Ectodermal cell (in vitro differentiated cells): ENCODE data around the gene ENO1. TPM values are rescaled to one million over a fixed set of nuclear protein-coding genes. Genes with fewer than 3 reads are reported as not detected.
"Not testable (repeated sequence)": the region's sequence is repeated elsewhere in the genome, so short reads cannot be mapped to it uniquely, and the experiment has no call there.

ENCODE experiments used
- H3K27ac ChIP-seq: 2 replicates; pipeline ENCODE4 v1.7.0; 2013; ENCODE audit warnings: mild to moderate bottlenecking, low read depth, low read length; ENCODE audit not compliant: insufficient read depth, poor library complexity, severe bottlenecking
- H3K27me3 ChIP-seq: 2 replicates; pipeline ENCODE4 v1.7.0; 2013; ENCODE audit warnings: mild to moderate bottlenecking, low read length; ENCODE audit not compliant: insufficient read depth, control insufficient read depth, poor library complexity, severe bottlenecking
- H3K36me3 ChIP-seq: one replicate; pipeline ENCODE4 v1.7.0; 2013; ENCODE audit warnings: low read length; ENCODE audit not compliant: control insufficient read depth, insufficient read depth
- H3K4me1 ChIP-seq: one replicate; pipeline ENCODE4 v1.7.0; 2013; ENCODE audit warnings: low read length; ENCODE audit not compliant: control insufficient read depth, insufficient read depth
- H3K4me3 ChIP-seq: 2 replicates; pipeline ENCODE4 v1.7.0; 2013; ENCODE audit warnings: low read depth, low read length, control low read depth; ENCODE audit not compliant: insufficient read depth
- H3K9me3 ChIP-seq: 2 replicates; pipeline ENCODE4 v1.7.0; 2013; ENCODE audit warnings: mild to moderate bottlenecking, low read length, moderate library complexity; ENCODE audit not compliant: control insufficient read depth
- WGBS, 2 experiments: methylation state at CpG; one replicate each; pipeline ENCODE4 v1.1.7; 2013; ENCODE audit warnings: missing lambda C conversion rate in 2 of 2; 5-methylcytosine and 5-hydroxymethylcytosine counted together
- polyA plus RNA-seq, 4 experiments: library from polyadenylated mRNA; stranded (reverse); fragments of 50-300 nt; gene quantifications; one replicate each; pipeline ENCODE4 v1.2.3, GENCODE V29; 2013

The ENO1 gene
- 1,944 TPM for polyA plus RNA-seq (2013, experiment 1 of 4)
- 1,655 TPM for polyA plus RNA-seq (2013, experiment 2 of 4)
- polyA plus RNA-seq (2013, experiment 3 of 4): 1,164 TPM
- 1,145 TPM for polyA plus RNA-seq (2013, experiment 4 of 4)

DNA sequence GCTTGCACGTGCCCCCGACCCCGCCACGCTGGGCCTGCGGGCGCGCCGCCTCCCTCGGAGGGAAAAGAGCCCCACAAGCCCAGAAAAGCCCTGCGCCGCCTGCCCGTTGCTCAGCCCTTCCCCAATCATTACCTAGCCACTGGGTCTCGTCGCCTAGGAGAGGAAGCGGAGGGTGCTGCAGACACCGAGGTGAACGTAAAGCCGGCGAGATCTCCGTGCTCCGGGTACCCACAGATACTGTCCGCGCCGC, at the start of gene ENO1:
Gene ENO1, minus strand, starts transcription at position 239 of the 250 bp plus-strand sequence. CDS start 3,778 bp downstream, outside the sequence.
- H3K27ac ChIP-seq: peak within 1 kb of the TSS; percentile 90
- H3K4me1 ChIP-seq: peaks cover 41% of the 10 kb centered on the region
- no peaks in the 10 kb centered on the region for H3K27me3 ChIP-seq
- H3K36me3 ChIP-seq: peaks cover 22% of the 10 kb centered on the region
- H3K9me3 ChIP-seq: no peaks in the 10 kb centered on the region
- 0% methylated on average over 24 of the region's 24 CpGs for WGBS, 2 experiments
- peak within 1 kb of the TSS; percentile 98 for H3K4me3 ChIP-seq

GRCh38 chr1:8926707-8927694, 48.5 kb upstream of the ENO1 start:
- Histone ChIP-seq H3K4me3 (no peak overlapping the region), H3K4me1 (no peaks in the 10 kb centered on the region), H3K27ac (no peak overlapping the region), H3K9me3 (no peaks in the 10 kb centered on the region), H3K27me3 (no peaks in the 10 kb centered on the region), H3K36me3 (no peaks in the 10 kb centered on the region)
- WGBS, 2 experiments: 93 to 94% methylated on average over 12 of the region's 12 CpGs

- WGBS, 2 experiments: 94 to 96% methylated on average over 9 of the region's 9 CpGs
- Histone ChIP-seq H3K36me3 (no peaks in the 10 kb centered on the region), H3K4me3 (no peak overlapping the region), H3K4me1 (no peaks in the 10 kb centered on the region), H3K27ac (no peak overlapping the region), H3K27me3 (no peaks in the 10 kb centered on the region), H3K9me3 (no peaks in the 10 kb centered on the region)
Measured at GRCh38 chr1:8925960-8926359, 47.5 kb upstream of the ENO1 start.

- no peaks in the 10 kb centered on the region for H3K4me1 ChIP-seq
- H3K4me3 ChIP-seq: no peak overlapping the region
- no peak overlapping the region for H3K27ac ChIP-seq
- WGBS, 2 experiments: 93 to 94% methylated on average over 2 of the region's 2 CpGs
- H3K27me3 ChIP-seq: no peaks in the 10 kb centered on the region
- no peaks in the 10 kb centered on the region for H3K36me3 ChIP-seq
- no peaks in the 10 kb centered on the region for H3K9me3 ChIP-seq
Measured at GRCh38 chr1:8925406-8925805, 46.9 kb upstream of the ENO1 start.

- Histone ChIP-seq H3K4me3 (no peak overlapping the region), H3K27ac (no peak overlapping the region), H3K27me3 (no peaks in the 10 kb centered on the region), H3K36me3 (no peaks in the 10 kb centered on the region), H3K9me3 (no peaks in the 10 kb centered on the region), H3K4me1 (no peaks in the 10 kb centered on the region)
- 93 to 94% methylated on average over 9 of the region's 9 CpGs for WGBS, 2 experiments
Measured at GRCh38 chr1:8922962-8923361, 44.5 kb upstream of the ENO1 start.

- WGBS, 2 experiments: 91 to 93% methylated on average over 10 of the region's 10 CpGs
- H3K4me1 ChIP-seq: peaks cover 22% of the 10 kb centered on the region
- not testable (repeated sequence) for H3K4me3 ChIP-seq, H3K36me3 ChIP-seq, H3K27me3 ChIP-seq, H3K27ac ChIP-seq, H3K9me3 ChIP-seq
Measured at GRCh38 chr1:8917536-8917935, 39.0 kb upstream of the ENO1 start.

GRCh38 chr1:8915446-8915845, 37.0 kb upstream of the ENO1 start:
- Histone ChIP-seq H3K9me3 (no peaks in the 10 kb centered on the region), H3K36me3 (no peaks in the 10 kb centered on the region), H3K4me3 (no peak overlapping the region), H3K4me1 (peaks cover 22% of the 10 kb centered on the region), H3K27me3 (no peaks in the 10 kb centered on the region), H3K27ac (peak overlapping the region; percentile 70)
- 0 to 11% methylated on average over 1 to 3 of the region's 3 CpGs for WGBS, 2 experiments

GRCh38 chr1:8914466-8914865, 36.0 kb upstream of the ENO1 start:
- WGBS, 2 experiments: 68 to 77% methylated on average over 7 of the region's 7 CpGs
- H3K27ac ChIP-seq: peak overlapping the region; percentile 70
- no peaks in the 10 kb centered on the region for H3K9me3 ChIP-seq
- H3K4me1 ChIP-seq: peaks cover 22% of the 10 kb centered on the region
- H3K27me3 ChIP-seq: no peaks in the 10 kb centered on the region
- no peaks in the 10 kb centered on the region for H3K36me3 ChIP-seq
- no peak overlapping the region for H3K4me3 ChIP-seq

DNA sequence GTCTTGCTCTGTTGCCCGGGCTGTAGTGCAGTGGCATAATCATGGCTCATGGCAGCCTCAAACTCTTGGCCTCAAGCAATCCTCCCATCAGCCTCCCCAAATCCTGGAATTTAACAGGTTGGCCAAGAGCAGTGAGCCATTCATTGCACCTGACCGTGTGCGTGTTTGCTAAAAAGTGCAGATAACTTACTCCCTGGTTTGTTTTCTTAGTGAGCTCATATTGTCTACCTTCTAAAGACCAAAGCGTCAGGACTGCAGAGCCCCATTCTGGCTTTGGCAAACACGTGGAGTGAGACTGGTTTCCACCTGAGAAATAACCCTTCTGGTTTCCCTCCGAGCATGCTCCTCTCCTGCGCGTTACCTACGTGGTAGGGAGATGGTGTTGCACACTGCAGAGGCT, 35.0 kb upstream of the ENO1 start:
- no peak overlapping the region for H3K27ac ChIP-seq
- H3K4me3 ChIP-seq: no peak overlapping the region
- H3K27me3 ChIP-seq: no peaks in the 10 kb centered on the region
- H3K4me1 ChIP-seq: peaks cover 30% of the 10 kb centered on the region
- H3K36me3 ChIP-seq: no peaks in the 10 kb centered on the region
- WGBS, 2 experiments: 93 to 94% methylated on average over 9 of the region's 9 CpGs
- H3K9me3 ChIP-seq: no peaks in the 10 kb centered on the region

DNA sequence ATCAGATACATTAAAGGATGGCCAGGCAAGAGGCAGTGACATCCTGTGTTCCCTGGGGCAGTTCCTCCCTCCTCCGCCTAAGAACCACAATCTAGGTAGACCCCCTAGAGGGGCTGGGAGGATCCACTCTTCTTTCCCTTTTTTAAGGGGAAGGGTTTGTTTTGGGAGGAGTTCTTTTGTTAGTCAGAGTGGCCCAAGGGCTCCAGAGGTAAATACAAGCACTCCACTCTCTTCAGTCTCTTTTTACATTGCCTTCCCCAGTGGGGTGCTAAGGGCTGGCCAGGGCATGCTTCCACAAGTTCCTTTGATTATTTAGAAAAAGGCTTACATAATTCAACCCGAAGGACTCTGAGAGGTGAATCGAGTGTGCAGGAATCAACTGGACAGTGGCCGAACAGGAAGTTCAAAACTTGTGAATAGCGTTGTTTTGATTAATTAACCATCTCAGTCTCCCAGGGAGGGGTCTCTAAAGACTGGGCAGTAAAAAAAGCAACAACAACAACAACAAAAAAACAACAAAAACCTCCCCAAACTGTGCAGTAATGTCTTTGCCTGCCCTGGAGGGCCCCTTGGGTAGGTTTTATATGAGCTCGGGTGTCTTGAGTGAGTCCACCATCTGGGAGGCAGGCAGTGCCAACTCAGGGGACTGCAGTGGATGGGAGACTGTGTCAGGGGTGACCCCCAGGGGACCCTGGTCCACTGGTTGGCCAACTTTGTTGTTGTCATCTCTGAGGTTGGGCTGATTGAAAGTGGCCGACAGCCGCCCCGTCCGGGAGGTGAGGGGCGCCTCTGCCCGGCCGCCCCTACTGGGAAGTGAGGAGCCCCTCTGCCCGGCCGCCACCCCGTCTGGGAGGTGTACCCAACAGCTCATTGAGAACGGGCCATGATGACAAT, 33.2 kb upstream of the ENO1 start:
- H3K4me3 ChIP-seq: no peak overlapping the region
- 78 to 86% methylated on average over 10 to 13 of the region's 17 CpGs for WGBS, 2 experiments
- peaks cover 35% of the 10 kb centered on the region for H3K4me1 ChIP-seq
- no peaks in the 10 kb centered on the region for H3K27me3 ChIP-seq
- no peak overlapping the region for H3K27ac ChIP-seq
- H3K9me3 ChIP-seq: no peaks in the 10 kb centered on the region
- no peaks in the 10 kb centered on the region for H3K36me3 ChIP-seq
